Ovary (tissue), 3 donors: ENCODE measurements around the gene FAM163B.

ENCODE experiments used
- EP300 ChIP-seq: sonication (generic); formaldehyde crosslinking; IDR thresholded peaks from one replicate; pipeline ENCODE4 v1.6.1; 2017; ENCODE audit warnings: antibody characterized with exemption
- POLR2A ChIP-seq: fragments of 450-650 bp; IDR thresholded peaks from one replicate; pipeline ENCODE4 v1.6.1; 2017; ENCODE audit warnings: antibody characterized with exemption, mild to moderate bottlenecking, moderate library complexity
- TF ChIP-seq, protein P1 (sequence below), 3 donors: fragments of 450-650 bp in 2 of 3; fragments of 200-600 bp in 1 of 3; IDR thresholded peaks; one replicate each; pipeline versions ENCODE4 v1.5.1 to v1.8.0; 2016 to 2022; ENCODE audit warnings: antibody characterized with exemption in 3 of 3, mild to moderate bottlenecking in 1 of 3
- donor health status: DM: no; HTN: no; CAD: no.

DNA sequence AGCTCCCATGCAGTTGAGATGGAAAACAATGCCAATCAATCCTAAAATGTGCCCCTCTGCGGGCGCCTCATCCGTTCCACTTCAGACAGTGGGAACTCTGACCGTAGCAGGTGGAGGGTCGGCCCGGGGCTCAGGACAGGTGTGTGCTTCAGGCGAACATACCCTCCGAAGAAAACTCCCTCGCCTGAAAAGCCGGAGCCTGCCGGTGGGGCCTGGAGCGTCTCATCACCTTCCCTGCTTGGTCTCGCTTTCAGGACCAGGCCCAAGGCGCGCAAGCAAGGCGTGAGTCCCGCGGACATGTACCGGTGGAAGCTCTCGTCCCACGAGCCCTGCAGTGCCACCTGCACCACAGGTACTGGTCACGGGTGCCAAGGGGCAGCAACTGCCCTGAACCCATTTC is 48.2 kb downstream of the FAM163B start:
- TF ChIP-seq, protein P1, sequence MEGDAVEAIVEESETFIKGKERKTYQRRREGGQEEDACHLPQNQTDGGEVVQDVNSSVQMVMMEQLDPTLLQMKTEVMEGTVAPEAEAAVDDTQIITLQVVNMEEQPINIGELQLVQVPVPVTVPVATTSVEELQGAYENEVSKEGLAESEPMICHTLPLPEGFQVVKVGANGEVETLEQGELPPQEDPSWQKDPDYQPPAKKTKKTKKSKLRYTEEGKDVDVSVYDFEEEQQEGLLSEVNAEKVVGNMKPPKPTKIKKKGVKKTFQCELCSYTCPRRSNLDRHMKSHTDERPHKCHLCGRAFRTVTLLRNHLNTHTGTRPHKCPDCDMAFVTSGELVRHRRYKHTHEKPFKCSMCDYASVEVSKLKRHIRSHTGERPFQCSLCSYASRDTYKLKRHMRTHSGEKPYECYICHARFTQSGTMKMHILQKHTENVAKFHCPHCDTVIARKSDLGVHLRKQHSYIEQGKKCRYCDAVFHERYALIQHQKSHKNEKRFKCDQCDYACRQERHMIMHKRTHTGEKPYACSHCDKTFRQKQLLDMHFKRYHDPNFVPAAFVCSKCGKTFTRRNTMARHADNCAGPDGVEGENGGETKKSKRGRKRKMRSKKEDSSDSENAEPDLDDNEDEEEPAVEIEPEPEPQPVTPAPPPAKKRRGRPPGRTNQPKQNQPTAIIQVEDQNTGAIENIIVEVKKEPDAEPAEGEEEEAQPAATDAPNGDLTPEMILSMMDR (IDR thresholded peaks at IDR 0.05): no peak
- TF ChIP-seq POLR2A (no peak), EP300 (no peak)
